IMR-90 (cell line): Measurements from ENCODE around the gene PSG1. TPM values are rescaled to one million over a fixed set of nuclear protein-coding genes. Genes with fewer than 3 reads are reported as not detected.
"Not testable (repeated sequence)": the region's sequence is repeated elsewhere in the genome, so short reads cannot be mapped to it uniquely, and the experiment has no call there.

Experiments
- ATAC-seq: fragments of 200-7000 bp; cut with Tn5 transposase; 2 replicates; pipeline ENCODE4 v1.9.1; 2020; ENCODE audit warnings: low read depth, mild to moderate bottlenecking, moderate library complexity
- BruUV-seq: library from RNA; stranded (reverse); fragments of 400-500 nt; replicated peaks from 2 replicates; lab custom pipeline; 2021; lab: Mats Ljungman, UMichigan
- CTCF ChIA-PET: fragments of 300-600 bp; formaldehyde crosslinking; extraction: SDS; loops from one replicate; lab custom pipeline; 2021; ENCODE audit warnings: antibody characterized with exemption; lab: Yijun Ruan, JAX
- POLR2A ChIA-PET: fragments of 300-600 bp; sonication (Branson Sonifier 250); formaldehyde crosslinking; loops from one replicate; lab custom pipeline; 2022; ENCODE audit warnings: antibody characterized with exemption; ENCODE audit not compliant: unreplicated experiment; lab: Charles Lee
- DNase-seq: peaks from one replicate; pipeline ENCODE4 v3.0.0; 2013
- H2AFZ ChIP-seq: replicated peaks from 2 replicates; pipeline ENCODE3; 2013; ENCODE audit warnings: low read length, mild to moderate bottlenecking; ENCODE audit not compliant: poor library complexity
- H2AK5ac ChIP-seq: 2 replicates; pipeline ENCODE4 v1.6.1; 2013; ENCODE audit warnings: low read depth, low read length, inconsistent platforms
- H2AK9ac ChIP-seq: replicated peaks from 2 replicates; pipeline ENCODE3; 2013; ENCODE audit warnings: mild to moderate bottlenecking, low read depth, low read length, moderate library complexity; ENCODE audit not compliant: poor library complexity
- H2BK120ac ChIP-seq: 2 replicates; pipeline ENCODE4 v1.6.1; 2013; ENCODE audit warnings: low read depth, low read length, inconsistent platforms
- H2BK15ac ChIP-seq: 3 replicates; pipeline ENCODE4 v1.6.1; 2013; ENCODE audit warnings: low read depth, low read length, inconsistent platforms
- H2BK20ac ChIP-seq: 2 replicates; pipeline ENCODE4 v1.6.1; 2013; ENCODE audit warnings: low read depth, mild to moderate bottlenecking, inconsistent platforms, low read length, moderate library complexity
- H2BK5ac ChIP-seq: 2 replicates; pipeline ENCODE4 v1.6.1; 2013; ENCODE audit warnings: mild to moderate bottlenecking, low read depth, low read length, inconsistent platforms; ENCODE audit not compliant: poor library complexity, severe bottlenecking
- H3K14ac ChIP-seq: replicated peaks from 2 replicates; pipeline ENCODE4 v1.6.1; 2013; ENCODE audit warnings: low read depth, low read length, inconsistent platforms
- H3K18ac ChIP-seq: 2 replicates; pipeline ENCODE4 v1.6.1; 2013; ENCODE audit warnings: low read depth, low read length, control low read depth
- H3K23ac ChIP-seq: 2 replicates; pipeline ENCODE4 v1.6.1; 2013; ENCODE audit warnings: low read depth, low read length, inconsistent platforms
- H3K27ac ChIP-seq: 2 replicates; pipeline ENCODE4 v1.5.1; 2013; ENCODE audit warnings: mild to moderate bottlenecking, control low read depth, low read length; ENCODE audit not compliant: insufficient read depth
- H3K27me3 ChIP-seq: 2 replicates; pipeline ENCODE4 v1.6.1; 2013; ENCODE audit warnings: low read length; ENCODE audit not compliant: control insufficient read depth, insufficient read depth
- H3K36me3 ChIP-seq: 2 replicates; pipeline ENCODE4 v1.6.1; 2013; ENCODE audit warnings: low read length, mixed read lengths; ENCODE audit not compliant: control insufficient read depth, insufficient read depth
- H3K4ac ChIP-seq: 2 replicates; pipeline ENCODE4 v1.6.1; 2013; ENCODE audit warnings: low read depth, low read length, inconsistent platforms
- H3K4me1 ChIP-seq: 2 replicates; pipeline ENCODE4 v1.6.1; 2013; ENCODE audit warnings: low read length, mixed read lengths; ENCODE audit not compliant: control insufficient read depth, insufficient read depth
- H3K4me2 ChIP-seq: 2 replicates; pipeline ENCODE4 v1.6.1; 2013; ENCODE audit warnings: low read depth, mild to moderate bottlenecking, control low read depth, low read length, moderate library complexity
- H3K4me3 ChIP-seq: 2 replicates; pipeline ENCODE4 v1.5.1; 2013; ENCODE audit warnings: low read depth, mild to moderate bottlenecking, control low read depth, low read length, moderate library complexity; ENCODE audit not compliant: insufficient read depth
- H3K56ac ChIP-seq: 2 replicates; pipeline ENCODE4 v1.6.1; 2013; ENCODE audit warnings: low read length, inconsistent platforms; ENCODE audit not compliant: insufficient read depth; ENCODE audit errors: extremely low read depth
- H3K79me1 ChIP-seq, 2 experiments: 2 replicates each; pipeline ENCODE4 v1.6.1; 2013; ENCODE audit warnings: low read length in 2 of 2, inconsistent platforms in 1 of 2, low read depth in 1 of 2
- H3K9ac ChIP-seq: 2 replicates; pipeline ENCODE4 v1.6.1; 2013; ENCODE audit warnings: low read depth, low read length, control low read depth
- H3K9me1 ChIP-seq: 2 replicates; pipeline ENCODE4 v1.6.1; 2013; ENCODE audit warnings: low read length, inconsistent platforms; ENCODE audit not compliant: insufficient read depth
- H3K9me3 ChIP-seq: 2 replicates; pipeline ENCODE4 v1.6.1; 2013; ENCODE audit warnings: low read length; ENCODE audit not compliant: control insufficient read depth, insufficient read depth
- H4K20me1 ChIP-seq: 2 replicates; pipeline ENCODE4 v1.6.1; 2013; ENCODE audit warnings: low read length, inconsistent platforms; ENCODE audit not compliant: insufficient read depth
- H4K5ac ChIP-seq: 2 replicates; pipeline ENCODE4 v1.6.1; 2013; ENCODE audit warnings: mild to moderate bottlenecking, low read depth, low read length, control low read depth
- H4K8ac ChIP-seq, 2 experiments: 2 replicates each; pipeline ENCODE4 v1.6.1; 2013; ENCODE audit warnings: low read depth in 2 of 2, low read length in 2 of 2, control low read depth in 1 of 2, inconsistent platforms in 1 of 2
- H4K91ac ChIP-seq: 2 replicates; pipeline ENCODE4 v1.6.1; 2013; ENCODE audit warnings: low read depth, low read length, inconsistent platforms; ENCODE audit not compliant: insufficient read depth
- WGBS, 2 experiments: methylation state at CpG; one replicate each; pipeline versions ENCODE4 v1.1.5 to v1.1.7; 2013; ENCODE audit warnings: missing lambda C conversion rate in 2 of 2; ENCODE audit not compliant: insufficient read length in 1 of 2; ENCODE audit errors: extremely low coverage in 2 of 2; 5-methylcytosine and 5-hydroxymethylcytosine counted together
- dilution Hi-C: fragments of 300-500 bp; cut with HindIII; formaldehyde crosslinking; loops from one replicate; pipeline ENCODE4 v1.14.3; 2018; ENCODE audit warnings: low sequenced_read_pairs; ENCODE audit not compliant: unreplicated experiment
- in situ Hi-C: fragments of 300-500 bp; cut with MboI; formaldehyde crosslinking; loops from 3 replicates; pipeline ENCODE4 v1.14.3; 2019; ENCODE audit warnings: low sequenced_read_pairs, inconsistent platforms, mixed read lengths
- intact Hi-C: fragments of 100-400 bp; cut with micrococcal nuclease; formaldehyde crosslinking; loops from 2 replicates; pipeline ENCODE4 v1.10.0; 2022
- polyA plus RNA-seq, 3 experiments: library from polyadenylated mRNA; depleted of rRNA; stranded (reverse); fragments of >200 nt; gene quantifications; 2 replicates each; pipeline ENCODE4 v1.2.3, GENCODE V29; 2012; ENCODE audit warnings: low replicate concordance in 1 of 3
- total RNA-seq: library from RNA; depleted of rRNA; stranded (reverse); fragments of >200 nt; gene quantifications from 2 replicates; pipeline ENCODE4 v1.2.3, GENCODE V29; 2012

The PSG1 gene
- total and polyA plus RNA-seq, 2 of the 4 experiments (the other 2 are of a cell fraction) = 0.90 to 2.5 TPM

DNA sequence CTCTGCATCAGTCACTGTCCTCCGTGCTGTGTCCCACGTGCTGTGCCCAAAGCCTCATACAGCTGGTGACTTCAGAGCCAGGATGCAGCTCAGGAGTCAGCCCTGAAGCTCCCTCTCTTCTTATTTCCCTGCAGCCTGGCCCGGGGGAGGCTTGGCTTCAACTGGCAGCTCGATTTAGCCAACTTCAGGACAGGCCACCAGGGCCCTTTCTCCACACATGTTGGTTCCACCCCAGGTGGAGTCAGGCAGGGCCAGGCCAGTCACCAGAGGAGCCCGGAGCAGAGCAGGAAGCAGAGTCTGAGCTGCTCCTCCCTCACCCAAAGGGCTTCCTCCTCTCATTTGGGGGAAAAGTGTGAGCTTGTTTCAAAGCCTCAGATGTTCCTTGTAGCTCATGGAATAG, 26.6 kb upstream of the PSG1 start:
- H2AK5ac ChIP-seq, H3K27me3 ChIP-seq, H4K91ac ChIP-seq, ATAC-seq, in situ Hi-C loops, H3K23ac ChIP-seq, BruUV-seq, H2AK9ac ChIP-seq, H4K8ac ChIP-seq, DNase-seq, H3K4ac ChIP-seq, POLR2A ChIA-PET, H3K9me1 ChIP-seq, H3K9ac ChIP-seq, intact Hi-C loops, H3K9me3 ChIP-seq, H3K4me2 ChIP-seq, H3K4me1 ChIP-seq, H3K4me3 ChIP-seq, H3K14ac ChIP-seq, H3K36me3 ChIP-seq, H2BK5ac ChIP-seq, H2BK120ac ChIP-seq, H3K18ac ChIP-seq, H4K20me1 ChIP-seq, H3K56ac ChIP-seq, H3K79me1 ChIP-seq, H2BK20ac ChIP-seq, H2BK15ac ChIP-seq, CTCF ChIA-PET, H3K27ac ChIP-seq, H2AFZ ChIP-seq, H4K5ac ChIP-seq, dilution Hi-C loops: not testable (repeated sequence)
- WGBS, 2 experiments = no CpG with 5 or more reads among the region's 5 CpGs

DNA sequence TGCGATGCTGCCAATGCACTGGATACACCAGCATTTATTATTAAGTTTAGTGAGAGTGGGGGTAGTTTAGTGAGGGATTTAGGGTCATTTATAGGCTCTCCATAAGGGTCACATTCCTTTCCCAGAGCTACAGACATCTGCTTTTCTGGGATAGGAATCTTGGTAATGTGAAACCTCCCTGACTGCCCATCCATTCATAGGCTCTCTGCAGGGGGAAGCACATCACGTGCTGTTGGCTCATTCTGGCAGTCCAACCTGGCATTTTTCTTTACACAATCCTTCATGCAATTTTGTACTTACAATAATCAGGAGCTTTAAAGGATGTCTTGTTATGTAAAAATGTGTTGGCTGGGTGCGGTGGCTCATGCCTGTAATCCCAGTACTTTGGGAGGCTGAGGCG, 21.0 kb upstream of the PSG1 start:
- H3K9me1 ChIP-seq, BruUV-seq, in situ Hi-C loops, H3K27me3 ChIP-seq, CTCF ChIA-PET, intact Hi-C loops, H4K20me1 ChIP-seq, H3K56ac ChIP-seq, POLR2A ChIA-PET, dilution Hi-C loops, H3K79me1 ChIP-seq, H3K4me1 ChIP-seq, H2AFZ ChIP-seq, H3K4me2 ChIP-seq, H3K9ac ChIP-seq, H2AK9ac ChIP-seq, H3K23ac ChIP-seq, H3K14ac ChIP-seq, H3K36me3 ChIP-seq, H2BK15ac ChIP-seq, ATAC-seq, H4K5ac ChIP-seq, H3K9me3 ChIP-seq, H3K4me3 ChIP-seq, H3K4ac ChIP-seq: not testable (repeated sequence)
- Histone ChIP-seq H3K18ac (peak overlapping the region; percentile 20; the same call in 1 of the 2 replicates), H2AK5ac (peak overlapping the region; percentile 77), H4K91ac (peak overlapping the region; percentile 88; the same call in 1 of the 2 replicates), H2BK5ac (peak overlapping the region; percentile 89), H2BK120ac (peak overlapping the region; percentile 50; the same call in 1 of the 2 replicates), H2BK20ac (peak overlapping the region; percentile 60; the same call in 1 of the 2 replicates), H4K8ac (0 out of 4 replicates have a peak overlapping the region, but pooled peaks have one; percentile 43 to 78), H3K27ac (peak overlapping the region; percentile 29)
- WGBS, 2 experiments = 100% methylated on average over 1 of the region's 4 CpGs; no CpG with 5 or more reads in 1 of the 2 experiments
- peak; percentile 20 for DNase-seq
